Bronchial epithelial cell (primary cell): ENCODE measurements around the gene TLE3. TPM values are rescaled to one million over a fixed set of nuclear protein-coding genes. Genes with fewer than 3 reads are reported as not detected.

Experiments used
- DNase-seq: peaks from one replicate; pipeline ENCODE4 v3.0.0-alpha.2; 2010; ENCODE audit warnings: low read depth
- FAIRE-seq: peaks from 2 replicates; lab custom pipeline; 2011; peaks lifted over from hg19 to GRCh38; lab: Jason Lieb, UNC
- H3K27me3 ChIP-seq: 2 replicates; pipeline ENCODE4 v1.5.1; 2011; ENCODE audit warnings: low read length; ENCODE audit not compliant: control insufficient read depth, insufficient read depth
- H3K36me3 ChIP-seq: 2 replicates; pipeline ENCODE4 v1.5.1; 2011; ENCODE audit warnings: low read length; ENCODE audit not compliant: control insufficient read depth, insufficient read depth
- H3K4me3 ChIP-seq: 2 replicates; pipeline ENCODE4 v1.5.1; 2011; ENCODE audit warnings: mild to moderate bottlenecking, low read depth, low read length, control low read depth
- total RNA-seq: library from RNA; depleted of rRNA; stranded (reverse); fragments of >200 nt; gene quantifications from 2 replicates; pipeline ENCODE4 v1.2.1, GENCODE V29; 2014
- TF ChIP-seq, protein P1 (sequence below): IDR thresholded peaks from 2 replicates; pipeline ENCODE4 v1.5.1; 2011; ENCODE audit warnings: mild to moderate bottlenecking, moderate library complexity, low read length, control low read depth, inconsistent platforms; ENCODE audit not compliant: insufficient read depth, severe bottlenecking

The TLE3 gene
- total RNA-seq, 1 donor from 2014 or later: 19.2 TPM

DNA sequence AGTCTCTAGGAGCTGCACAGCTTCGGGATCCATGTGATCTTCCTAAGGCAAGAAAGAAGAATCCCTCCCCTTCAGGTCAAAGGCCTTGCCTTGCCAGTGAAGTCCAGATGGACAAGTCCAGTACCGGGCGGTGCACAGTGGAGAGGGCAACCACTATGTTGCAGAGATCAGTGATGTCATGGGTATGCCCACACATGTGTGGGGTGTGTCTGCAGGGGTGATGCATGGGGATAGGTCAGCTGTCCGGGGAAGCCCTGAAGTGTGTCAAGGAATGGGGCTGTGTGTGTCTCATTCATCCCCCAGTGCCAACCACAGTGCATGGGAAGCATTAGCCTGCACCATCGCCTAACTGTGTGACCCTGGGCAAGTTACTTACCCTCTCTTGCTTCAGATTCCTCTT is 66.5 kb downstream of the TLE3 start:
- peaks cover 32% of the 10 kb centered on the region for H3K27me3 ChIP-seq
- no peaks in the 10 kb centered on the region for H3K36me3 ChIP-seq
- H3K4me3 ChIP-seq: no peak overlapping the region
- FAIRE-seq (no peak), DNase-seq (no peak)
- TF ChIP-seq, protein P1, sequence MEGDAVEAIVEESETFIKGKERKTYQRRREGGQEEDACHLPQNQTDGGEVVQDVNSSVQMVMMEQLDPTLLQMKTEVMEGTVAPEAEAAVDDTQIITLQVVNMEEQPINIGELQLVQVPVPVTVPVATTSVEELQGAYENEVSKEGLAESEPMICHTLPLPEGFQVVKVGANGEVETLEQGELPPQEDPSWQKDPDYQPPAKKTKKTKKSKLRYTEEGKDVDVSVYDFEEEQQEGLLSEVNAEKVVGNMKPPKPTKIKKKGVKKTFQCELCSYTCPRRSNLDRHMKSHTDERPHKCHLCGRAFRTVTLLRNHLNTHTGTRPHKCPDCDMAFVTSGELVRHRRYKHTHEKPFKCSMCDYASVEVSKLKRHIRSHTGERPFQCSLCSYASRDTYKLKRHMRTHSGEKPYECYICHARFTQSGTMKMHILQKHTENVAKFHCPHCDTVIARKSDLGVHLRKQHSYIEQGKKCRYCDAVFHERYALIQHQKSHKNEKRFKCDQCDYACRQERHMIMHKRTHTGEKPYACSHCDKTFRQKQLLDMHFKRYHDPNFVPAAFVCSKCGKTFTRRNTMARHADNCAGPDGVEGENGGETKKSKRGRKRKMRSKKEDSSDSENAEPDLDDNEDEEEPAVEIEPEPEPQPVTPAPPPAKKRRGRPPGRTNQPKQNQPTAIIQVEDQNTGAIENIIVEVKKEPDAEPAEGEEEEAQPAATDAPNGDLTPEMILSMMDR: no peak

DNA sequence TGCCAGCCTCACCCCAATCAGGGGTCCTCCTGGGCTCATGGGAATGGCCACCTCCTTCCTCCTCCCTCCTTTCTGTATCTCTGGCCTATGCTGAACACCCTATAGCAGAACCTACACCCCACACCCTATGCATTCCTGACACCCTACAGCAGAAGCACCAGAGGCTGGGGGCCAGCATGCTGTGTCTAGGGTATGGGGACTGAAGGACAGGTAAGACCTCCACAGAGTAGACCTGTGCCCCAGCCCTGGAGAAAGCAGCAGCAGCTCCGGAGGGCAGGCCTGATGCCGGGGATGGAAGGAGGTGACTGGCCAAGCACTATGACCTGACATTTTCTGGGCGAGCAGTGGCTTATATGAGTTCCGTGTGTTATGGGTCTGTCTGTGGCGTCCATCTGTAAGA is 66.9 kb downstream of the TLE3 start:
- DNase-seq (no peak), FAIRE-seq (no peak)
- peaks cover 33% of the 10 kb centered on the region for H3K27me3 ChIP-seq
- H3K4me3 ChIP-seq: no peak overlapping the region
- TF ChIP-seq, protein P1: no peak
- no peaks in the 10 kb centered on the region for H3K36me3 ChIP-seq

GRCh38 chr15:70029297-70029701 is 68.4 kb downstream of the TLE3 start:
- DNase-seq: no peak
- Histone ChIP-seq H3K4me3 (no peak overlapping the region), H3K36me3 (no peaks in the 10 kb centered on the region), H3K27me3 (peaks cover 43% of the 10 kb centered on the region)
- TF ChIP-seq, protein P1: no peak
- FAIRE-seq: no peak

GRCh38 chr15:70027518-70027917 is 70.2 kb downstream of the TLE3 start:
- TF ChIP-seq, protein P1: no peak
- FAIRE-seq: no peak
- peaks cover 40% of the 10 kb centered on the region for H3K27me3 ChIP-seq

DNA sequence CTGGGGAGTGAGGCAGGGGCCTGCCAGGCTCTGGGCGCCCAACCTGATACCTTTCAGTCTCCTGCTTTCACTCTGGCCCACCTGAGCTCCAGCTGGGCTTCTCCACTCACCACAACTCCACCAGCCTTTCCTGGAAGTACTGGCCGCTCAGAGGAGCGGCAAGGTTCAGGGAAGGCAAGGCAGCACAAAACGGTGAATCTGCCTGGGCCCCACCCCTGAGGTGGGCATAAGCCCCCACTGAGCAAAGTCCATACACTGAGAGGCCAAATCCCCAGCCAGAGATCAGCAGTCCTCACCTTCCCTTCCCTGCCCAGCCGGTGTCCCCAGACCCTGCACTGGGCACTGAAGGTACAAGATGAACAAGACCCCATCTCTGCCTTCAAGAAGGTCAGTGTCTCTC is 70.7 kb downstream of the TLE3 start:
- no peak for DNase-seq
- no peak for FAIRE-seq
- no peaks in the 10 kb centered on the region for H3K36me3 ChIP-seq
- TF ChIP-seq, protein P1: no peak
- H3K4me3 ChIP-seq: no peak overlapping the region
- H3K27me3 ChIP-seq: peaks cover 40% of the 10 kb centered on the region

More at GRCh38 chr15:70027518-70027917, 70.2 kb downstream of the TLE3 start:
- Histone ChIP-seq H3K36me3 (no peaks in the 10 kb centered on the region), H3K4me3 (no peak overlapping the region)
- no peak for DNase-seq
